IMR-90 (cell line): Measurements from ENCODE around the gene IGF1R. TPM values are rescaled to one million over a fixed set of nuclear protein-coding genes. Genes with fewer than 3 reads are reported as not detected.

Experiments
- ATAC-seq: fragments of 200-7000 bp; cut with Tn5 transposase; 2 replicates; pipeline ENCODE4 v1.9.1; 2020; ENCODE audit warnings: low read depth, mild to moderate bottlenecking, moderate library complexity
- BruUV-seq: library from RNA; stranded (reverse); fragments of 400-500 nt; replicated peaks from 2 replicates; lab custom pipeline; 2021; lab: Mats Ljungman, UMichigan
- CTCF ChIA-PET: fragments of 300-600 bp; formaldehyde crosslinking; extraction: SDS; loops from one replicate; lab custom pipeline; 2021; ENCODE audit warnings: antibody characterized with exemption; lab: Yijun Ruan, JAX
- POLR2A ChIA-PET: fragments of 300-600 bp; sonication (Branson Sonifier 250); formaldehyde crosslinking; loops from one replicate; lab custom pipeline; 2022; ENCODE audit warnings: antibody characterized with exemption; ENCODE audit not compliant: unreplicated experiment; lab: Charles Lee
- DNase-seq: peaks from one replicate; pipeline ENCODE4 v3.0.0; 2013
- H2AFZ ChIP-seq: replicated peaks from 2 replicates; pipeline ENCODE3; 2013; ENCODE audit warnings: low read length, mild to moderate bottlenecking; ENCODE audit not compliant: poor library complexity
- H2AK5ac ChIP-seq: 2 replicates; pipeline ENCODE4 v1.6.1; 2013; ENCODE audit warnings: low read depth, low read length, inconsistent platforms
- H2AK9ac ChIP-seq: replicated peaks from 2 replicates; pipeline ENCODE3; 2013; ENCODE audit warnings: mild to moderate bottlenecking, low read depth, low read length, moderate library complexity; ENCODE audit not compliant: poor library complexity
- H2BK120ac ChIP-seq: 2 replicates; pipeline ENCODE4 v1.6.1; 2013; ENCODE audit warnings: low read depth, low read length, inconsistent platforms
- H2BK15ac ChIP-seq: 3 replicates; pipeline ENCODE4 v1.6.1; 2013; ENCODE audit warnings: low read depth, low read length, inconsistent platforms
- H2BK20ac ChIP-seq: 2 replicates; pipeline ENCODE4 v1.6.1; 2013; ENCODE audit warnings: low read depth, mild to moderate bottlenecking, inconsistent platforms, low read length, moderate library complexity
- H2BK5ac ChIP-seq: 2 replicates; pipeline ENCODE4 v1.6.1; 2013; ENCODE audit warnings: mild to moderate bottlenecking, low read depth, low read length, inconsistent platforms; ENCODE audit not compliant: poor library complexity, severe bottlenecking
- H3K14ac ChIP-seq: replicated peaks from 2 replicates; pipeline ENCODE4 v1.6.1; 2013; ENCODE audit warnings: low read depth, low read length, inconsistent platforms
- H3K18ac ChIP-seq: 2 replicates; pipeline ENCODE4 v1.6.1; 2013; ENCODE audit warnings: low read depth, low read length, control low read depth
- H3K23ac ChIP-seq: 2 replicates; pipeline ENCODE4 v1.6.1; 2013; ENCODE audit warnings: low read depth, low read length, inconsistent platforms
- H3K27ac ChIP-seq: 2 replicates; pipeline ENCODE4 v1.5.1; 2013; ENCODE audit warnings: mild to moderate bottlenecking, control low read depth, low read length; ENCODE audit not compliant: insufficient read depth
- H3K27me3 ChIP-seq: 2 replicates; pipeline ENCODE4 v1.6.1; 2013; ENCODE audit warnings: low read length; ENCODE audit not compliant: control insufficient read depth, insufficient read depth
- H3K36me3 ChIP-seq: 2 replicates; pipeline ENCODE4 v1.6.1; 2013; ENCODE audit warnings: low read length, mixed read lengths; ENCODE audit not compliant: control insufficient read depth, insufficient read depth
- H3K4ac ChIP-seq: 2 replicates; pipeline ENCODE4 v1.6.1; 2013; ENCODE audit warnings: low read depth, low read length, inconsistent platforms
- H3K4me1 ChIP-seq: 2 replicates; pipeline ENCODE4 v1.6.1; 2013; ENCODE audit warnings: low read length, mixed read lengths; ENCODE audit not compliant: control insufficient read depth, insufficient read depth
- H3K4me2 ChIP-seq: 2 replicates; pipeline ENCODE4 v1.6.1; 2013; ENCODE audit warnings: low read depth, mild to moderate bottlenecking, control low read depth, low read length, moderate library complexity
- H3K4me3 ChIP-seq: 2 replicates; pipeline ENCODE4 v1.5.1; 2013; ENCODE audit warnings: low read depth, mild to moderate bottlenecking, control low read depth, low read length, moderate library complexity; ENCODE audit not compliant: insufficient read depth
- H3K56ac ChIP-seq: 2 replicates; pipeline ENCODE4 v1.6.1; 2013; ENCODE audit warnings: low read length, inconsistent platforms; ENCODE audit not compliant: insufficient read depth; ENCODE audit errors: extremely low read depth
- H3K79me1 ChIP-seq, 2 experiments: 2 replicates each; pipeline ENCODE4 v1.6.1; 2013; ENCODE audit warnings: low read length in 2 of 2, inconsistent platforms in 1 of 2, low read depth in 1 of 2
- H3K9ac ChIP-seq: 2 replicates; pipeline ENCODE4 v1.6.1; 2013; ENCODE audit warnings: low read depth, low read length, control low read depth
- H3K9me1 ChIP-seq: 2 replicates; pipeline ENCODE4 v1.6.1; 2013; ENCODE audit warnings: low read length, inconsistent platforms; ENCODE audit not compliant: insufficient read depth
- H3K9me3 ChIP-seq: 2 replicates; pipeline ENCODE4 v1.6.1; 2013; ENCODE audit warnings: low read length; ENCODE audit not compliant: control insufficient read depth, insufficient read depth
- H4K20me1 ChIP-seq: 2 replicates; pipeline ENCODE4 v1.6.1; 2013; ENCODE audit warnings: low read length, inconsistent platforms; ENCODE audit not compliant: insufficient read depth
- H4K5ac ChIP-seq: 2 replicates; pipeline ENCODE4 v1.6.1; 2013; ENCODE audit warnings: mild to moderate bottlenecking, low read depth, low read length, control low read depth
- H4K8ac ChIP-seq, 2 experiments: 2 replicates each; pipeline ENCODE4 v1.6.1; 2013; ENCODE audit warnings: low read depth in 2 of 2, low read length in 2 of 2, control low read depth in 1 of 2, inconsistent platforms in 1 of 2
- H4K91ac ChIP-seq: 2 replicates; pipeline ENCODE4 v1.6.1; 2013; ENCODE audit warnings: low read depth, low read length, inconsistent platforms; ENCODE audit not compliant: insufficient read depth
- BHLHE40 ChIP-seq: fragments of 150-350 bp; IDR thresholded peaks from 2 replicates; pipeline ENCODE4 v1.6.1; 2016; ENCODE audit warnings: mild to moderate bottlenecking, low read depth, low read length
- CEBPB ChIP-seq: IDR thresholded peaks from 2 replicates; pipeline ENCODE4 v1.6.1; 2012; ENCODE audit warnings: low read depth, low read length, improper control_type of control experiment
- CTCF ChIP-seq: conservative IDR thresholded peaks from 2 replicates; pipeline ENCODE4 v1.5.1; 2012; ENCODE audit warnings: mild to moderate bottlenecking, low read depth, low read length, improper control_type of control experiment
- FOS ChIP-seq: fragments of 150-350 bp; IDR thresholded peaks from 2 replicates; pipeline ENCODE4 v1.6.1; 2016; ENCODE audit warnings: low read depth, low read length
- MAFK ChIP-seq: IDR thresholded peaks from 2 replicates; pipeline ENCODE4 v1.6.1; 2012; ENCODE audit warnings: low read depth, low read length, improper control_type of control experiment
- NFE2L2 ChIP-seq: fragments of 150-350 bp; IDR thresholded peaks from 2 replicates; pipeline ENCODE4 v1.6.1; 2016; ENCODE audit warnings: low read depth, mild to moderate bottlenecking, low read length
- POLR2A ChIP-seq: IDR thresholded peaks from 2 replicates; pipeline ENCODE4 v1.6.1; 2012; ENCODE audit warnings: mild to moderate bottlenecking, low read depth, low read length
- WGBS, 2 experiments: methylation state at CpG; one replicate each; pipeline versions ENCODE4 v1.1.5 to v1.1.7; 2013; ENCODE audit warnings: missing lambda C conversion rate in 2 of 2; ENCODE audit not compliant: insufficient read length in 1 of 2; ENCODE audit errors: extremely low coverage in 2 of 2; 5-methylcytosine and 5-hydroxymethylcytosine counted together
- dilution Hi-C: fragments of 300-500 bp; cut with HindIII; formaldehyde crosslinking; loops from one replicate; pipeline ENCODE4 v1.14.3; 2018; ENCODE audit warnings: low sequenced_read_pairs; ENCODE audit not compliant: unreplicated experiment
- in situ Hi-C: fragments of 300-500 bp; cut with MboI; formaldehyde crosslinking; loops from 3 replicates; pipeline ENCODE4 v1.14.3; 2019; ENCODE audit warnings: low sequenced_read_pairs, inconsistent platforms, mixed read lengths
- intact Hi-C: fragments of 100-400 bp; cut with micrococcal nuclease; formaldehyde crosslinking; loops from 2 replicates; pipeline ENCODE4 v1.10.0; 2022
- polyA plus RNA-seq, 3 experiments: library from polyadenylated mRNA; depleted of rRNA; stranded (reverse); fragments of >200 nt; gene quantifications; 2 replicates each; pipeline ENCODE4 v1.2.3, GENCODE V29; 2012; ENCODE audit warnings: low replicate concordance in 1 of 3
- total RNA-seq: library from RNA; depleted of rRNA; stranded (reverse); fragments of >200 nt; gene quantifications from 2 replicates; pipeline ENCODE4 v1.2.3, GENCODE V29; 2012

The IGF1R gene
- total and polyA plus RNA-seq, 2 of the 4 experiments (the other 2 are of a cell fraction), result 24.0 to 24.9 TPM

DNA sequence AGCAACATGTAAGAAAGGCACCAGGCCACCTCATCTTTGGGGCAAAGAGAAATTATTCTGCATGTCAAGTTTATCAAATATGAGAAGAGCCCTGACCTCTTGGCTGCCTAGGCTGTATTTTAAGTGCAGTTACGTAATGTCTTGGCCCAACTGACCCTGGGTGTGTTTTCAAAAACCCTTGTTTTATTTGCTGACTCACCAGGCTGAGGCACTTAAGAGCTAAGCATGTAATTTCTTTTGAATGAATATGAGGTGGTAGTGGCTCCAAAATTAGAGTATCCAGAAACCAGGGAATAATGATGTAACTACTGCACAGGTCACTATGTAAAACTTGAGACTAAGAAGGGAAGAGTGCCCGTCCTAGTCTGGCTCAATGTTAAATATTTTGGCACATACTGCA lies 335.0 kb downstream of the IGF1R start:
- H2BK120ac ChIP-seq, result no peak overlapping the region
- H3K27me3 ChIP-seq, result peaks cover 1% of the 10 kb centered on the region; the same call in 1 of the 2 replicates
- no peak for TF ChIP-seq CTCF
- peak; percentile 79 for TF ChIP-seq MAFK
- TF ChIP-seq NFE2L2, result peak; percentile 83
- TF ChIP-seq CEBPB, result peak; percentile 80
- TF ChIP-seq POLR2A, result no peak
- TF ChIP-seq FOS, result 0 out of 2 replicates have a peak, but pooled peaks have one; percentile 45
- TF ChIP-seq BHLHE40, result no peak
- ChIA-PET POLR2A (no interaction called here), CTCF (interaction anchor here (0.6 to 1.1 kb wide), 2 partner anchors 18 to 46 kb away, joined by 4 read pairs; no protein-coding TSS in a partner anchor)
- no peak overlapping the region for H2AK5ac ChIP-seq
- H2BK5ac ChIP-seq, result no peak overlapping the region
- no peaks in the 10 kb centered on the region for H4K20me1 ChIP-seq
- H3K9me3 ChIP-seq, result peaks cover 2% of the 10 kb centered on the region; the same call in 1 of the 2 replicates
- dilution Hi-C loops, result no loop called here
- intact Hi-C loops, result loop anchor here (1.0 kb wide), 1 partner anchor 29 kb away; no protein-coding TSS in a partner anchor
- DNase-seq (peak; percentile 84), ATAC-seq (peak; percentile 82)
- H2AK9ac ChIP-seq, result no peak overlapping the region
- H3K9ac ChIP-seq, result no peak overlapping the region
- no peak overlapping the region for H3K18ac ChIP-seq
- in situ Hi-C loops, result no loop called here
- no peak overlapping the region for H4K5ac ChIP-seq
- H3K14ac ChIP-seq, result no peak overlapping the region
- no peak overlapping the region for H3K4me3 ChIP-seq
- no peak overlapping the region for H2BK15ac ChIP-seq
- no peak overlapping the region for H3K27ac ChIP-seq
- H3K23ac ChIP-seq, result no peak overlapping the region
- H3K4ac ChIP-seq, result peak overlapping the region; percentile 25; the same call in 1 of the 2 replicates
- no peak overlapping the region for H4K91ac ChIP-seq
- no peak overlapping the region for H4K8ac ChIP-seq
- H2AFZ ChIP-seq, result no peak overlapping the region
- H3K36me3 ChIP-seq, result no peaks in the 10 kb centered on the region
- H3K4me1 ChIP-seq, result peaks cover 8% of the 10 kb centered on the region
- H2BK20ac ChIP-seq, result no peak overlapping the region
- H3K4me2 ChIP-seq, result no peak overlapping the region; the same call in 1 of the 2 replicates
- 0 out of 4 replicates have a peak, but pooled peaks cover 0 to 4% of the 10 kb centered on the region in 2 experiments for H3K79me1 ChIP-seq
- no TSS peak for BruUV-seq
- H3K56ac ChIP-seq, result 0 out of 2 replicates have a peak overlapping the region, but pooled peaks have one; percentile 2
- H3K9me1 ChIP-seq, result peaks cover 13% of the 10 kb centered on the region
- WGBS, 2 experiments, result no CpG with 5 or more reads among the region's 2 CpGs
